GM12864 (cell line): ENCODE measurements around the gene CERS2.
A peak's percentile ranks its signal among the peaks of the same experiment; 100 is the strongest.

Experiments
- DNase-seq: peaks from one replicate; pipeline ENCODE4 v3.0.0-alpha.2; 2011; ENCODE audit warnings: low read depth
- H3K4me3 ChIP-seq: 2 replicates; pipeline ENCODE4 v1.5.1; 2011; ENCODE audit warnings: mild to moderate bottlenecking, low read depth, low read length, control low read depth
- TF ChIP-seq, protein P1 (sequence below): IDR thresholded peaks from 2 replicates; pipeline ENCODE4 v1.5.1; 2011; ENCODE audit warnings: low read depth, mild to moderate bottlenecking, moderate library complexity, low read length, control low read depth, inconsistent platforms; ENCODE audit errors: missing control alignments

The CERS2 gene

GRCh38 chr1:151009674-151010345 lies 35.2 kb upstream of the CERS2 start:
- no peak overlapping the region; the same call in 1 of the 2 replicates for H3K4me3 ChIP-seq
- DNase-seq, result no peak
- TF ChIP-seq, protein P1, sequence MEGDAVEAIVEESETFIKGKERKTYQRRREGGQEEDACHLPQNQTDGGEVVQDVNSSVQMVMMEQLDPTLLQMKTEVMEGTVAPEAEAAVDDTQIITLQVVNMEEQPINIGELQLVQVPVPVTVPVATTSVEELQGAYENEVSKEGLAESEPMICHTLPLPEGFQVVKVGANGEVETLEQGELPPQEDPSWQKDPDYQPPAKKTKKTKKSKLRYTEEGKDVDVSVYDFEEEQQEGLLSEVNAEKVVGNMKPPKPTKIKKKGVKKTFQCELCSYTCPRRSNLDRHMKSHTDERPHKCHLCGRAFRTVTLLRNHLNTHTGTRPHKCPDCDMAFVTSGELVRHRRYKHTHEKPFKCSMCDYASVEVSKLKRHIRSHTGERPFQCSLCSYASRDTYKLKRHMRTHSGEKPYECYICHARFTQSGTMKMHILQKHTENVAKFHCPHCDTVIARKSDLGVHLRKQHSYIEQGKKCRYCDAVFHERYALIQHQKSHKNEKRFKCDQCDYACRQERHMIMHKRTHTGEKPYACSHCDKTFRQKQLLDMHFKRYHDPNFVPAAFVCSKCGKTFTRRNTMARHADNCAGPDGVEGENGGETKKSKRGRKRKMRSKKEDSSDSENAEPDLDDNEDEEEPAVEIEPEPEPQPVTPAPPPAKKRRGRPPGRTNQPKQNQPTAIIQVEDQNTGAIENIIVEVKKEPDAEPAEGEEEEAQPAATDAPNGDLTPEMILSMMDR, result no peak

DNA sequence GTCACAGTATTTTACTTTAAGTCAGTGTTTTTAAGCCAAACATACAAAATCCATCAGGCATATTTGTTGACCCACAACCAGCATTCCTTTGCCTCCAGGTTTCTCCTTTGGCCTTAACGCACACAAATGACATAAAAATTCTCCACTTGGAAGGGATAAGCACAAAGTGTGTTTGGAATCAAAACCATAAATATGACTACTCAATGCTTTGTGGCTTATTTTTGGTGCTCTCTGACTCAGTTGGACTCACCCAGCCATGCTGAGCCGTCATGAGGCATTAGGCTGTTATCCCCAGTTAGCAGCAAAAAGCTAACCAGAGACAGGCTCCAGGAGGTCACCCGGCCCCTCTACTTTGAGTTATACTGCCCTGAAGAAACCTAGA lies 34.6 kb upstream of the CERS2 start:
- TF ChIP-seq, protein P1, result no peak
- DNase-seq, result no peak
- H3K4me3 ChIP-seq, result peak overlapping the region; percentile 85

GRCh38 chr1:151008244-151009205 lies 33.9 kb upstream of the CERS2 start, which contains the start of gene PRUNE1:
Gene PRUNE1 (plus strand): TSS chr1:151008449. CDS start chr1:151008633, 184 bp downstream.
- peak within 1 kb of the TSS; percentile 85 for H3K4me3 ChIP-seq
- DNase-seq, result peak; percentile 82
- TF ChIP-seq, protein P1, result no peak

GRCh38 chr1:151007853-151008243 lies 33.2 kb upstream of the CERS2 start:
- TF ChIP-seq, protein P1, result no peak
- peak overlapping the region; percentile 85 for H3K4me3 ChIP-seq
- DNase-seq, result no peak

DNA sequence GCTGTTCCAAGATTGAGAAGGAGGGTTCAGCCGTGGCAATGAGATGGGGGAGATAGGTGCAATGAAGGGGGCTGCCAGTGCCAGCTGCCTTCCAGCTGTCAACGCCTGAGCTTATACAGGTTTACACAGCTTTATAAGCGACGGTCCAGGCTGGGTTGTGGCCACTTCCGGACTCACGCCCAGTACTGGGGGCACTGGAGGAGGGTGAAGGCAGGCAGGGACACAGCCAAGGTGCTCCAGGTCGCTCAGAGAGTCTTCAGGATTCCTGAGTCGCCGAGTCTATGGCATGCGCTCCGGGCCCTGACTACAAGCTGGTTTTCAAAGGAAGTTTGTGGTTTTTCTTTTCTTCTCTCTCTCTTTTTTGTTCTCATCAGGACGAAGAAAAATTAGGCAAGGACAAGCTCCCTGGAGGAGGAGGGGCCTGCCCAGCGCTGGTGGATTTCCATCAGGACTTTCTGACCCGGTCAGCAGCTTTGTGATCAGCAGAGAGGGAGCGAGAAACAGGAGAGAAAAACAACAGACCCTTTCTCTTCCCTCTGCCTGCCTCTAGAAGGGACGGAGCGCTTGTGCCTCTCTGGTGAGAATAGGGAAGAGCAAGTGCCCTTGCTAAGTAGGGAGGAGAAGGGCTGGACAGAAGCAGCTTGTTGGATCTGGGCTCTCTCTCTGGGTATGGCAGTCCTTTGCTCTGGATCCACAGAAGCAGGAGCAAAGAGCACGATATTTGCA lies 31.9 kb upstream of the CERS2 start, which contains the start of gene MINDY1:
Gene MINDY1 (minus strand): TSS at position 576 of the 726 bp plus-strand sequence. CDS start 4,285 bp downstream, outside the sequence.
- DNase-seq, result no peak
- H3K4me3 ChIP-seq, result peak within 1 kb of the TSS; percentile 85
- TF ChIP-seq, protein P1, result peak; percentile 61

GRCh38 chr1:151005729-151006319 lies 31.2 kb upstream of the CERS2 start:
- peak overlapping the region; percentile 56 for H3K4me3 ChIP-seq
- TF ChIP-seq, protein P1, result no peak
- no peak for DNase-seq
